Neural crest cell (in vitro differentiated cells): Measurements from ENCODE around the gene TNK2. TPM values are rescaled to one million over a fixed set of nuclear protein-coding genes. Genes with fewer than 3 reads are reported as not detected.

Experiments used
- DNase-seq: peaks from one replicate; pipeline ENCODE4 v3.0.0; 2021; ENCODE audit warnings: low read depth, mixed read lengths, low spot score
- H3K27ac Mint-ChIP-seq: one replicate; pipeline ENCODE4 v1.8.0; 2021; ENCODE audit warnings: mild to moderate bottlenecking, mixed read lengths; ENCODE audit not compliant: unreplicated experiment
- H3K27me3 Mint-ChIP-seq: 2 replicates; pipeline ENCODE4 v1.8.0; 2021; ENCODE audit warnings: low read depth, mild to moderate bottlenecking, mixed read lengths
- H3K36me3 Mint-ChIP-seq: 2 replicates; pipeline ENCODE4 v1.8.0; 2021; ENCODE audit warnings: low read depth, mild to moderate bottlenecking, mixed read lengths
- H3K4me1 Mint-ChIP-seq: 2 replicates; pipeline ENCODE4 v1.8.0; 2021; ENCODE audit warnings: mixed read lengths
- H3K4me3 Mint-ChIP-seq: one replicate; pipeline ENCODE4 v1.8.0; 2021; ENCODE audit warnings: mild to moderate bottlenecking, mixed read lengths
- H3K9me3 Mint-ChIP-seq: 2 replicates; pipeline ENCODE4 v1.8.0; 2021; ENCODE audit warnings: mixed read lengths
- CTCF ChIP-seq: fragments of 200-600 bp; sonication (generic); conservative IDR thresholded peaks from 2 replicates; pipeline ENCODE4 v1.5.0; 2021; ENCODE audit warnings: antibody characterized with exemption, mild to moderate bottlenecking
- total RNA-seq: library from RNA; stranded (reverse); gene quantifications from 2 replicates; pipeline ENCODE4 v1.2.1, GENCODE V29; 2021

The TNK2 gene
- total RNA-seq, 1 donor from 2014 or later = 54.9 TPM

- H3K9me3 Mint-ChIP-seq = no peaks in the 10 kb centered on the region
- H3K36me3 Mint-ChIP-seq = no peaks in the 10 kb centered on the region
- H3K27me3 Mint-ChIP-seq = peaks cover 11% of the 10 kb centered on the region
- no peak overlapping the region for H3K27ac Mint-ChIP-seq
- TF ChIP-seq CTCF = no peak
- no peak for DNase-seq
- peak overlapping the region; percentile 92 for H3K4me3 Mint-ChIP-seq
- H3K4me1 Mint-ChIP-seq = peaks cover 28% of the 10 kb centered on the region
These were observed 587 bp upstream of the TNK2 start for GRCh38 chr3:195908694-195909581.

GRCh38 chr3:195907684-195907933 lies 742 bp downstream of the TNK2 start:
- no peak overlapping the region for H3K27ac Mint-ChIP-seq
- H3K36me3 Mint-ChIP-seq = no peaks in the 10 kb centered on the region
- H3K9me3 Mint-ChIP-seq = no peaks in the 10 kb centered on the region
- no peak for TF ChIP-seq CTCF
- H3K27me3 Mint-ChIP-seq = peaks cover 11% of the 10 kb centered on the region
- DNase-seq = no peak
- peak overlapping the region; percentile 92 for H3K4me3 Mint-ChIP-seq
- H3K4me1 Mint-ChIP-seq = peaks cover 28% of the 10 kb centered on the region

GRCh38 chr3:195906865-195907683 lies 1.3 kb downstream of the TNK2 start:
- H3K27ac Mint-ChIP-seq = no peak overlapping the region
- H3K27me3 Mint-ChIP-seq = peaks cover 11% of the 10 kb centered on the region
- peaks cover 28% of the 10 kb centered on the region for H3K4me1 Mint-ChIP-seq
- no peaks in the 10 kb centered on the region for H3K36me3 Mint-ChIP-seq
- DNase-seq = no peak
- peak overlapping the region; percentile 92 for H3K4me3 Mint-ChIP-seq
- no peaks in the 10 kb centered on the region for H3K9me3 Mint-ChIP-seq
- peak; percentile 13 for TF ChIP-seq CTCF

GRCh38 chr3:195905970-195906864 lies 2.1 kb downstream of the TNK2 start:
- TF ChIP-seq CTCF = no peak
- H3K27me3 Mint-ChIP-seq = peaks cover 11% of the 10 kb centered on the region
- no peak overlapping the region for H3K27ac Mint-ChIP-seq
- peaks cover 31% of the 10 kb centered on the region for H3K4me1 Mint-ChIP-seq
- H3K4me3 Mint-ChIP-seq = peak overlapping the region; percentile 76
- DNase-seq = no peak
- no peaks in the 10 kb centered on the region for H3K36me3 Mint-ChIP-seq
- H3K9me3 Mint-ChIP-seq = no peaks in the 10 kb centered on the region

GRCh38 chr3:195904368-195904767 lies 4.0 kb downstream of the TNK2 start:
- no peaks in the 10 kb centered on the region for H3K9me3 Mint-ChIP-seq
- H3K4me3 Mint-ChIP-seq = no peak overlapping the region
- no peak for TF ChIP-seq CTCF
- H3K27me3 Mint-ChIP-seq = peaks cover 11% of the 10 kb centered on the region
- no peak for DNase-seq
- peaks cover 45% of the 10 kb centered on the region for H3K4me1 Mint-ChIP-seq
- H3K27ac Mint-ChIP-seq = no peak overlapping the region
- no peaks in the 10 kb centered on the region for H3K36me3 Mint-ChIP-seq
